ENCODE results near the gene RYR3. TPM values are rescaled to one million over a fixed set of nuclear protein-coding genes. Genes with fewer than 3 reads are reported as not detected.

RYR3 gene
- total and polyA plus RNA-seq, 2 of the 13 experiments (the other 11 are each of a cell fraction or from before 2014, with no cell fraction given), result not detected

DNA sequence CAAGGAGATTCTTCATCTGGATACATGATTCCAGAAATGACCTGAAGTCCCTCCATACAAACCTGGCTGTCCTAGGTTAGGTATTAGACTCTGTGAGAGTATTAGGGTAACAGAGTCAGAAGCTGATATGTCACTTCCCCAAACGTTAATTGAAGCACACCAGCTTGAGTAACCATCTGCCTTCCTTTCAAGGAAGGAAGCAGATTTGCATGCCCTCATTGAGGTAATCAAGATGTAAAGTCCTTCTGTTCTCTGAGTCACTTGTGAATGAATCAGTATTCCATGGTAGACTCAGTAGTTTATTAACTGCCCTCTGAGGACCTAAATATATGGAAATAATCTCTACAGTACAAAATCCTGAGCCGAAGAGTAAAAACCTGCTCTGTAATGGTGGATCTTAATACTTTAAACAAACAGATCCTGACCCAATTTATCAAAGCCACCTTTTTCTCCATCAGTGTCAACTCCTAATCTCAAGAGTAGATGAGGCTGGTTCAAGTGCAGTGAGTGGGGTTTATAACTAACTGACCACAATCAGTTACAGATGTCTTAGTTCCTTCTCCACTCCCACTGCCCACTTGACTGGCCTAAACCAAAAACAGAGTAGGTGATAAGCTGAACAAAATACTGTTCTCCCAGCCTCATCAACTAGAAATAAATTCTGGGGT, 411.4 kb downstream of the RYR3 start:
- POLR2A ChIA-PET, result no interaction called here
- no peak overlapping the region for H2AFZ ChIP-seq (ENCODE audit: low read length)
- no peaks in the 10 kb centered on the region for H3K36me3 ChIP-seq (replicated peaks in 1 of 2; ENCODE audit: control insufficient read depth in 1 of 2, insufficient read depth in 2 of 2, low read length in 2 of 2)
- intact Hi-C loops (cut with micrococcal nuclease; ENCODE audit: unreplicated experiment), result no loop called here
- TF ChIP-seq CENPX (CRISPR knock-in tag; IDR thresholded peaks at IDR 0.05), result no peak
- no peak for TF ChIP-seq MEIS1 (CRISPR knock-in tag; IDR thresholded peaks at IDR 0.05; ENCODE audit: borderline replicate concordance)
- TF ChIP-seq, protein P1, sequence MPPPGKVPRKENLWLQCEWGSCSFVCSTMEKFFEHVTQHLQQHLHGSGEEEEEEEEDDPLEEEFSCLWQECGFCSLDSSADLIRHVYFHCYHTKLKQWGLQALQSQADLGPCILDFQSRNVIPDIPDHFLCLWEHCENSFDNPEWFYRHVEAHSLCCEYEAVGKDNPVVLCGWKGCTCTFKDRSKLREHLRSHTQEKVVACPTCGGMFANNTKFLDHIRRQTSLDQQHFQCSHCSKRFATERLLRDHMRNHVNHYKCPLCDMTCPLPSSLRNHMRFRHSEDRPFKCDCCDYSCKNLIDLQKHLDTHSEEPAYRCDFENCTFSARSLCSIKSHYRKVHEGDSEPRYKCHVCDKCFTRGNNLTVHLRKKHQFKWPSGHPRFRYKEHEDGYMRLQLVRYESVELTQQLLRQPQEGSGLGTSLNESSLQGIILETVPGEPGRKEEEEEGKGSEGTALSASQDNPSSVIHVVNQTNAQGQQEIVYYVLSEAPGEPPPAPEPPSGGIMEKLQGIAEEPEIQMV (CRISPR knock-in tag; IDR thresholded peaks at IDR 0.05; ENCODE audit: low read depth), result no peak
- no peak for TF ChIP-seq THAP7 (CRISPR knock-in tag; IDR thresholded peaks at IDR 0.05)
- TF ChIP-seq ZFP36 (IDR thresholded peaks at IDR 0.05; ENCODE audit: borderline replicate concordance, low read depth, low read length, partially characterized antibody), result no peak
- TF ChIP-seq, protein P2, sequence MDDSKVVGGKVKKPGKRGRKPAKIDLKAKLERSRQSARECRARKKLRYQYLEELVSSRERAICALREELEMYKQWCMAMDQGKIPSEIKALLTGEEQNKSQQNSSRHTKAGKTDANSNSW (CRISPR knock-in tag; IDR thresholded peaks at IDR 0.05; ENCODE audit: borderline replicate concordance), result no peak
- no peak for TF ChIP-seq JUNB (CRISPR knock-in tag; IDR thresholded peaks at IDR 0.05; ENCODE audit: borderline replicate concordance)
- TF ChIP-seq TCF7L2 (IDR thresholded peaks at IDR 0.05; ENCODE audit: low read depth, low read length), result no peak
- H3K4me3 ChIP-seq (replicated peaks in 1 of 3; ENCODE audit: insufficient read depth in 1 of 3, low read depth in 2 of 3, low read length in 3 of 3), result no peak overlapping the region
- ATAC-seq, result no peak
- CTCF ChIA-PET (ENCODE audit: low intra/inter-chr PET ratio, low total read pairs), result no interaction called here
- no peak for DNase-seq (ENCODE audit: low spot score)
- FAIRE-seq, result no peak
- no peaks in the 10 kb centered on the region for H4K20me1 ChIP-seq (ENCODE audit: insufficient read depth, low read length)
- no peak overlapping the region for H3K4me2 ChIP-seq (ENCODE audit: low read depth, low read length)
- WGBS (ENCODE audit: low lambda C conversion rate), result 0% methylated on average over 2 of the region's 2 CpGs
- no peaks in the 10 kb centered on the region for H3K4me1 ChIP-seq (ENCODE audit: insufficient read depth, low read length)
- no peak overlapping the region for H3K27ac ChIP-seq (ENCODE audit: extremely low read length, insufficient read depth, low read length)
- no peaks in the 10 kb centered on the region for H3K79me2 ChIP-seq (ENCODE audit: insufficient read depth, low read length)
- H3K9me3 ChIP-seq (ENCODE audit: low read length), result no peaks in the 10 kb centered on the region
- BruUV-seq (replicated peaks), result no TSS peak
- H3K27me3 ChIP-seq (ENCODE audit: control insufficient read depth in 1 of 2, insufficient read depth in 2 of 2, low read length in 2 of 2), result peaks cover 2 to 3% of the 10 kb centered on the region in 2 experiments; a peak in 2 of 5 replicates
- no peak overlapping the region for H3K9ac ChIP-seq (ENCODE audit: insufficient read depth, low read depth, low read length)
- in situ Hi-C loops (cut with HindIII; ENCODE audit: extremely low pct_ligation_motif_present, low pct_unique_long_range_greater_than_20kb), result no loop called here

Measured in HepG2 (cell line).